Frontal cortex (tissue), 4 donors: ENCODE results near the gene ARHGEF16. TPM values are rescaled to one million over a fixed set of nuclear protein-coding genes. Genes with fewer than 3 reads are reported as not detected.

ENCODE experiments used
- DNase-seq, 2 donors: peaks; one replicate each; pipeline ENCODE4 v3.0.0; 2012; ENCODE audit warnings: low spot score in 2 of 2
- FAIRE-seq: peaks from 2 replicates; lab custom pipeline; 2012; peaks lifted over from hg19 to GRCh38; lab: Jason Lieb, UNC
- total RNA-seq: library from RNA; depleted of rRNA; stranded (reverse); fragments of >200 nt; gene quantifications from one replicate; pipeline ENCODE4 v1.2.3, GENCODE V29; 2014
- donor health status: control.
- donor health status: control.
- donor health status: control.

ARHGEF16 gene
- total RNA-seq, 1 donor from 2014 or later = not detected

GRCh38 chr1:3495776-3496745 is 41.6 kb downstream of the ARHGEF16 start:
- no peak for FAIRE-seq
- DNase-seq = no peak

- no peak for DNase-seq
- FAIRE-seq = no peak
Observed at GRCh38 chr1:3496916-3497315, 42.5 kb downstream of the ARHGEF16 start.

GRCh38 chr1:3497521-3497920 is 43.1 kb downstream of the ARHGEF16 start:
- DNase-seq (no peak), FAIRE-seq (no peak)

GRCh38 chr1:3498246-3498930 is 43.9 kb downstream of the ARHGEF16 start:
- FAIRE-seq = no peak

GRCh38 chr1:3498986-3499385 is 44.5 kb downstream of the ARHGEF16 start:
- no peak for FAIRE-seq
- no peak for DNase-seq

More at GRCh38 chr1:3498246-3498930, 43.9 kb downstream of the ARHGEF16 start:
- no peak for DNase-seq

GRCh38 chr1:3499611-3500010 is 45.1 kb downstream of the ARHGEF16 start:
- FAIRE-seq = no peak
- DNase-seq = no peak

- DNase-seq = no peak
- FAIRE-seq = no peak
Observed at GRCh38 chr1:3500265-3500835, 45.9 kb downstream of the ARHGEF16 start.

GRCh38 chr1:3501437-3501836 is 47.0 kb downstream of the ARHGEF16 start:
- DNase-seq = no peak
- FAIRE-seq = no peak

- FAIRE-seq = no peak
- peak; percentile 74 to 78 for DNase-seq
Observed at GRCh38 chr1:3501856-3502640, 47.6 kb downstream of the ARHGEF16 start.

- FAIRE-seq (no peak), DNase-seq (no peak)
Observed at GRCh38 chr1:3502641-3503524, 48.4 kb downstream of the ARHGEF16 start.

GRCh38 chr1:3503525-3503886 is 49.0 kb downstream of the ARHGEF16 start:
- DNase-seq = no peak
- no peak for FAIRE-seq

GRCh38 chr1:3504151-3504821 is 49.8 kb downstream of the ARHGEF16 start:
- FAIRE-seq (no peak), DNase-seq (peak in 1 of 2 donors; percentile 65)

- no peak for FAIRE-seq
Observed at GRCh38 chr1:3504822-3505153, 50.3 kb downstream of the ARHGEF16 start.

GRCh38 chr1:3505161-3505560 is 50.7 kb downstream of the ARHGEF16 start:
- DNase-seq = no peak
- FAIRE-seq = no peak

More at GRCh38 chr1:3504822-3505153, 50.3 kb downstream of the ARHGEF16 start:
- DNase-seq = no peak

- FAIRE-seq = no peak
Observed at GRCh38 chr1:3506041-3506440, 51.6 kb downstream of the ARHGEF16 start.

GRCh38 chr1:3506943-3507342 is 52.5 kb downstream of the ARHGEF16 start:
- no peak for FAIRE-seq
- DNase-seq = no peak

More at GRCh38 chr1:3506041-3506440, 51.6 kb downstream of the ARHGEF16 start:
- no peak for DNase-seq

- DNase-seq (no peak), FAIRE-seq (no peak)
Observed at GRCh38 chr1:3507636-3508275, 53.3 kb downstream of the ARHGEF16 start.
